GM12864 (cell line): ENCODE results near the gene OGFOD2.

ENCODE experiments used
- DNase-seq: peaks from one replicate; pipeline ENCODE4 v3.0.0-alpha.2; 2011; ENCODE audit warnings: low read depth
- H3K4me3 ChIP-seq: 2 replicates; pipeline ENCODE4 v1.5.1; 2011; ENCODE audit warnings: mild to moderate bottlenecking, low read depth, low read length, control low read depth
- TF ChIP-seq, protein P1 (sequence below): IDR thresholded peaks from 2 replicates; pipeline ENCODE4 v1.5.1; 2011; ENCODE audit warnings: low read depth, mild to moderate bottlenecking, moderate library complexity, low read length, control low read depth, inconsistent platforms; ENCODE audit errors: missing control alignments

OGFOD2 gene

DNA sequence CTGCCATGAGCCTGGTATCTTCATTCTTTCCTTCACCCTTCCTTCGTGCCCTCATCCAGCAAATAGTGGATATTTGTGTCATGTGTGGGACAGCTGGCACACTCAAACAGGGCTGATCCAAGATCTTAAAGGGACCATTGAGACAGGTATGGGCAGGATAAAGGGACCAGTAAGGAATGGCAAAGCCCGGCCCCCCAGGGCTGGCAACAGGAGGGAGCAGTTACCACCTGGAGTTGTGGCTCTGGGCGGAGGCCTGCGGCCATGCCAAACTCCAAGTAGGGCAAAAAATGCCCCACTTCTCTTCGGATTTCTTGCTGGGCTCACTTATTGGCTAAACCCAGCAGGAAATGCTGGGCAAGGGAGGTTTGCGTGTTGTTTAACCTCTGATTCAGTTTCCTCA is 2.1 kb downstream of the OGFOD2 start:
- TF ChIP-seq, protein P1, sequence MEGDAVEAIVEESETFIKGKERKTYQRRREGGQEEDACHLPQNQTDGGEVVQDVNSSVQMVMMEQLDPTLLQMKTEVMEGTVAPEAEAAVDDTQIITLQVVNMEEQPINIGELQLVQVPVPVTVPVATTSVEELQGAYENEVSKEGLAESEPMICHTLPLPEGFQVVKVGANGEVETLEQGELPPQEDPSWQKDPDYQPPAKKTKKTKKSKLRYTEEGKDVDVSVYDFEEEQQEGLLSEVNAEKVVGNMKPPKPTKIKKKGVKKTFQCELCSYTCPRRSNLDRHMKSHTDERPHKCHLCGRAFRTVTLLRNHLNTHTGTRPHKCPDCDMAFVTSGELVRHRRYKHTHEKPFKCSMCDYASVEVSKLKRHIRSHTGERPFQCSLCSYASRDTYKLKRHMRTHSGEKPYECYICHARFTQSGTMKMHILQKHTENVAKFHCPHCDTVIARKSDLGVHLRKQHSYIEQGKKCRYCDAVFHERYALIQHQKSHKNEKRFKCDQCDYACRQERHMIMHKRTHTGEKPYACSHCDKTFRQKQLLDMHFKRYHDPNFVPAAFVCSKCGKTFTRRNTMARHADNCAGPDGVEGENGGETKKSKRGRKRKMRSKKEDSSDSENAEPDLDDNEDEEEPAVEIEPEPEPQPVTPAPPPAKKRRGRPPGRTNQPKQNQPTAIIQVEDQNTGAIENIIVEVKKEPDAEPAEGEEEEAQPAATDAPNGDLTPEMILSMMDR, result no peak
- no peak for DNase-seq
- no peak overlapping the region for H3K4me3 ChIP-seq

DNA sequence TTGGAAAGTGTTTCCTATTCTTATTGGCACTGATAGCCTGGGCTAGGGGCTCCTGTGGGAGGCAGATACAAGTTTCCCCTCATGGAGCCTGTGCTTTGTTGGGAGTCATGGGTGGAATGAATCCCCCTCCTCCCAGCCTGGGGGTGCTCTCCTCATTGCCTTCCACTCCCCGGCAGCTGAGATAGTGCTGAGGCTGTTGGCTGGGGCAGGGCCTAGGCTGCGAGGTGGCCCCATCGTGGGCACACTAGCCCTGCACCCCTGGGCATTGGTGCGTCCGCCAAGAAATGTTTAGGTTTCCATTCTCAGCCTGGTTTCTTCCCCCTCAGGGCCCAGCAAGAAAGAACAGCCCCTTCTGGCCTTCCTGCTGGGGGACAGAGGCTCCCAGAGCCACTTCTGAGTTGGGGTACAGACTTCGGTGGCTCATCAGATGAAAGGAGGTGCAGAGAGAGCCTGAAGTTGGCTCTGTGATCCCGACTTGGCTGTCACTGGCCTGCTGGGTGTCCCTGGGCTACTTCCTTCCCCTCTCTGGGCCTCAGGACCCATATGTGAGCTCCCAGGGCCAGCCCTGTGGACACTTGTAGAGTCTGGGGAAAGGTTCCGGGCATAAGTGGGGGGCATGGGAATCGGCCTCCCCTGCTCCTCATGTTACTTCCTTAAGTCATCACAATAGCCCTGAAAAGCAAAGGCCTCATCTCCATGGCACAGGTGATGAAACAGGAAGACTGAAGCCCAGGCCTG is 2.8 kb downstream of the OGFOD2 start:
- TF ChIP-seq, protein P1, result no peak
- no peak overlapping the region for H3K4me3 ChIP-seq

DNA sequence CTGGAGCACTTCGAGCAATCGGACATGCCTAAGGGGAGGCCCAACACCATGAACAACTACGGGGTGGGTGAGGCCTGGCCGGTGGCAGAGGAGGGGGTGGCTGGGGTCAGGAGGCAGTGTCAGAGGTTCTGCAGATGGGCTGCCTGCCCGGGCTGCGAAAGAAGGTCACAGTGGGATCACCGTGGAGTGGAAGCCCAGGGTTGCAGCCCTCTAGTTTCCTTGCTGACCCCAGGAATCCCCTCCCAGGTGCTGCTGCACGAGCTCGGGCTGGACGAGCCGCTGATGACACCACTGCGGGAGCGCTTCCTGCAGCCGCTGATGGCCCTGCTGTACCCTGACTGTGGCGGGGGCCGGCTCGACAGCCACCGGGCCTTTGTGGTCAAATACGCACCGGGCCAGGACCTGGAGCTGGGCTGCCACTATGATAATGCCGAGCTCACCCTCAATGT is 3.5 kb downstream of the OGFOD2 start:
- H3K4me3 ChIP-seq, result no peak overlapping the region
- TF ChIP-seq, protein P1, result no peak
- no peak for DNase-seq

More for the DNA sequence above, 2.8 kb downstream of the OGFOD2 start:
- no peak for DNase-seq

GRCh38 chr12:122979001-122979907 is 4.2 kb downstream of the OGFOD2 start:
- TF ChIP-seq, protein P1, result no peak
- no peak for DNase-seq
- H3K4me3 ChIP-seq, result peak overlapping the region; percentile 68

DNA sequence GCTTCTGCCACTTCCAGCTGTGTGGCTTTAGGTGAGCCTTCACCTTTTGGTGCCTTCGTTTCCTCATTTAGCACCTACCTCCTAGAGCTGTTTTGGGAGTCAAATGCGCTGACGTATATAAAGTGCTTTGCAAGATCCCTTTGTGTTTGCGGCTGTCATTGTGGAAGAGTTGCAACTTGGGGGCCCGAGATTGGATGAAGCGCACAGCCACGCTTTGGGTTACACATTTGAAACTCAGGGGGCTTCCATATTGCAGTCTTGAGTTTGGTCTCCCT is 4.8 kb downstream of the OGFOD2 start:
- DNase-seq, result peak; percentile 40
- TF ChIP-seq, protein P1, result no peak

GRCh38 chr12:122980183-122981035 is 5.4 kb downstream of the OGFOD2 start, which contains the start of gene ARL6IP4:
Gene ARL6IP4, plus strand, starts transcription at chr12:122980681. Its CDS starts 459 bp downstream, at chr12:122981140.
- TF ChIP-seq, protein P1, result no peak
- no peak for DNase-seq
- peak within 1 kb of the TSS; percentile 68 for H3K4me3 ChIP-seq

More for the DNA sequence above, 4.8 kb downstream of the OGFOD2 start:
- H3K4me3 ChIP-seq, result peak overlapping the region; percentile 68
